Loucy (cell line): ENCODE measurements around the gene SEMA6A.

Experiments
- CTCF ChIP-seq: fragments of 200-600 bp; sonication (generic); conservative IDR thresholded peaks from 2 replicates; pipeline ENCODE4 v1.5.1; 2014; ENCODE audit warnings: mild to moderate bottlenecking, antibody characterized with exemption, low read length
- EZH2phosphoT487 ChIP-seq: fragments of 200-600 bp; IDR thresholded peaks from 2 replicates; pipeline ENCODE4 v1.6.1; 2018; ENCODE audit warnings: antibody characterized with exemption, mild to moderate bottlenecking, moderate library complexity, borderline replicate concordance

DNA sequence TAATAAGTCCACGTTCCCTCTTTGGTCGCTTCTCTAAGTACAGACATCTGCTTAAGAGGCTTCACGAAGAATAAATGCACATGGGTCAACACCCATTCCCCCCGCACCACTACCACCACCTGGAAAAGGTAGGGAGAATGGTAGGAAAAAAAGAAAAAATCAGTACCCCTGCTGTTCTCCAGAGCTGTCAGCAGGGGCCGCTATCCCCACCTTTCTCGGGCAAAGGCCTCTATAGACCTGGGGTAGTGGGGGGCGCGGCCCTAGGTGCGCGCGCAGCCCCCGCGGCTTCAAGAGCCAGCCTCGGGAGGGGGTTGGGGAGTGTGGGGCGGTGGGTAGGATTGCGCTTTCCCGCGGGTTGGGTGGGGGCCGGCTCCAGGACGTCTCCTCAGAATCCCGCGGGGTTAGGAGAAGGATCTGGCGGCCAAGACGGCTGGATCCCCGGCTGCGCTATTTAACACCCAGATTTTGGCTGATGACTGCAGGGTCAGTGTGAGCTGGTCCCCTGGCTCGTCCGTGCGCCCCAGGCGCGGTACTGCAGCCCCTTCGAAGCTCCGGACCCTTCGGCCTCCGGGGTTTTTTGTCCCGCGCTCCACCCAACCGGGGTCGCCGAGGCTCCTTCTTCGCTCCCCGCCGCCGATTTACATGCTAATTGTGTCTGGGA, 1.6 kb upstream of the SEMA6A start:
- peak; percentile 71 for TF ChIP-seq CTCF
- no peak for TF ChIP-seq EZH2phosphoT487
